ENCODE results near the gene RYR2. TPM values are rescaled to one million over a fixed set of nuclear protein-coding genes. Genes with fewer than 3 reads are reported as not detected.

Gene RYR2
- total and polyA plus RNA-seq, 8 donors = 0.25 to 33.5 (median 2.5) TPM

- H3K4me1 ChIP-seq = peaks cover 0 to 8% (median 0%) of the 10 kb centered on the region in 4 donors
- no peak overlapping the region for H3K27ac ChIP-seq
- intact Hi-C loops (cut with DNase I; ENCODE audit: low total_unique reads) = no loop called here
- H3K4me3 ChIP-seq = no peak overlapping the region
- TF ChIP-seq, protein P1, sequence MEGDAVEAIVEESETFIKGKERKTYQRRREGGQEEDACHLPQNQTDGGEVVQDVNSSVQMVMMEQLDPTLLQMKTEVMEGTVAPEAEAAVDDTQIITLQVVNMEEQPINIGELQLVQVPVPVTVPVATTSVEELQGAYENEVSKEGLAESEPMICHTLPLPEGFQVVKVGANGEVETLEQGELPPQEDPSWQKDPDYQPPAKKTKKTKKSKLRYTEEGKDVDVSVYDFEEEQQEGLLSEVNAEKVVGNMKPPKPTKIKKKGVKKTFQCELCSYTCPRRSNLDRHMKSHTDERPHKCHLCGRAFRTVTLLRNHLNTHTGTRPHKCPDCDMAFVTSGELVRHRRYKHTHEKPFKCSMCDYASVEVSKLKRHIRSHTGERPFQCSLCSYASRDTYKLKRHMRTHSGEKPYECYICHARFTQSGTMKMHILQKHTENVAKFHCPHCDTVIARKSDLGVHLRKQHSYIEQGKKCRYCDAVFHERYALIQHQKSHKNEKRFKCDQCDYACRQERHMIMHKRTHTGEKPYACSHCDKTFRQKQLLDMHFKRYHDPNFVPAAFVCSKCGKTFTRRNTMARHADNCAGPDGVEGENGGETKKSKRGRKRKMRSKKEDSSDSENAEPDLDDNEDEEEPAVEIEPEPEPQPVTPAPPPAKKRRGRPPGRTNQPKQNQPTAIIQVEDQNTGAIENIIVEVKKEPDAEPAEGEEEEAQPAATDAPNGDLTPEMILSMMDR (IDR thresholded peaks at IDR 0.05) = no peak
- TF ChIP-seq EP300 (IDR thresholded peaks at IDR 0.05) (no peak), POLR2A (IDR thresholded peaks at IDR 0.05) (no peak), POLR2AphosphoS5 (IDR thresholded peaks at IDR 0.05) (no peak)
- H3K9me3 ChIP-seq = no peaks in the 10 kb centered on the region
- no peak for DNase-seq
- 74 to 86% (median 84%) methylated on average over 10 to 12 of the region's 12 CpGs for WGBS, 5 donors
- H3K36me3 ChIP-seq = no peaks in the 10 kb centered on the region
- no peaks in the 10 kb centered on the region for H3K27me3 ChIP-seq
These were observed 51.7 kb downstream of the RYR2 start for GRCh38 chr1:237093691-237094090.

DNA sequence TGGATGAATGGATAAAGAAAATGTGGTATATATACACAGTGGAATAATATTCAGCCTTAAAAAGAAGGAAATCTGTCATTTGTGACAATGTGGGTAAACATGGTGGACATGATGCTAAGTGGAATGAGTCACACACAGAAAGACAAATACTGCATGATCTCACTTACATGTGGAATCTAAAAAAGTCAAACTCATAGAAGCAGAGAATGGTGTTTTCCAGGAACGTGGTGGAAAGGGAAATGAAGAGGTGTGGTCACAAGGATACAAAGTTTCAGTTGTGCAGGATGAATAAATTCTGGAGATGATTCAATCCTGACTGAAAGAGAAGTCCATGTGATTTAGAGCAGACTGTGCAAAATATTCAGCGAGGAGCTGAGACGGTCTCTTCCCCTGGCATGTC lies 56.6 kb downstream of the RYR2 start:
- Histone ChIP-seq H3K9me3 (no peaks in the 10 kb centered on the region), H3K4me3 (no peak overlapping the region), H3K4me1 (peaks cover 0 to 8% (median 0%) of the 10 kb centered on the region in 4 donors), H3K27ac (no peak overlapping the region), H3K36me3 (no peaks in the 10 kb centered on the region), H3K27me3 (no peaks in the 10 kb centered on the region)
- no peak for DNase-seq
- 56 to 68% (median 59%) methylated on average over 3 of the region's 3 CpGs for WGBS, 5 donors
- TF ChIP-seq, protein P1 (IDR thresholded peaks at IDR 0.05) = no peak
- TF ChIP-seq POLR2AphosphoS5 (IDR thresholded peaks at IDR 0.05) = peak in 1 of 3 donors; percentile 69
- intact Hi-C loops (cut with DNase I; ENCODE audit: low total_unique reads) = no loop called here

- intact Hi-C loops (cut with DNase I; ENCODE audit: low total_unique reads) = no loop called here
- no peaks in the 10 kb centered on the region for H3K27me3 ChIP-seq
- no peak for DNase-seq
- no peaks in the 10 kb centered on the region for H3K9me3 ChIP-seq
- 90 to 95% (median 95%) methylated on average over 5 of the region's 5 CpGs for WGBS, 5 donors
- H3K4me3 ChIP-seq = no peak overlapping the region
- no peak for TF ChIP-seq POLR2AphosphoS5 (IDR thresholded peaks at IDR 0.05)
- TF ChIP-seq, protein P1 (IDR thresholded peaks at IDR 0.05) = no peak
- TF ChIP-seq EP300 (IDR thresholded peaks at IDR 0.05) = no peak
- TF ChIP-seq POLR2A (IDR thresholded peaks at IDR 0.05) = no peak
- H3K27ac ChIP-seq = no peak overlapping the region
- peaks cover 0 to 5% (median 0%) of the 10 kb centered on the region in 4 donors for H3K4me1 ChIP-seq
- H3K36me3 ChIP-seq = no peaks in the 10 kb centered on the region
These were observed 61.0 kb downstream of the RYR2 start for GRCh38 chr1:237103021-237103420.

GRCh38 chr1:237104096-237104495 lies 62.1 kb downstream of the RYR2 start:
- no peaks in the 10 kb centered on the region for H3K9me3 ChIP-seq
- H3K4me3 ChIP-seq = no peak overlapping the region
- H3K36me3 ChIP-seq = no peaks in the 10 kb centered on the region
- WGBS, 5 donors = 90 to 94% (median 91%) methylated on average over 9 of the region's 9 CpGs
- H3K27me3 ChIP-seq = no peaks in the 10 kb centered on the region
- TF ChIP-seq, protein P1 (IDR thresholded peaks at IDR 0.05) = no peak
- TF ChIP-seq EP300 (IDR thresholded peaks at IDR 0.05) = no peak
- TF ChIP-seq POLR2AphosphoS5 (IDR thresholded peaks at IDR 0.05) = no peak
- TF ChIP-seq POLR2A (IDR thresholded peaks at IDR 0.05) = no peak
- intact Hi-C loops (cut with DNase I; ENCODE audit: low total_unique reads) = no loop called here
- peaks cover 0 to 14% (median 2%) of the 10 kb centered on the region in 4 donors for H3K4me1 ChIP-seq
- H3K27ac ChIP-seq = no peak overlapping the region
- no peak for DNase-seq
